Sigmoid colon (tissue), 7 donors: Measurements from ENCODE around the gene SUGCT. TPM values are rescaled to one million over a fixed set of nuclear protein-coding genes. Genes with fewer than 3 reads are reported as not detected.

Experiments used
- DNase-seq: peaks from one replicate; pipeline ENCODE4 v3.0.0-alpha.2; 2019
- H3K27ac ChIP-seq, 4 donors: fragments of 200-600 bp; sonication (generic); one replicate each; pipeline ENCODE4 v1.5.1; 2016 to 2019; ENCODE audit warnings: mild to moderate bottlenecking in 1 of 4
- H3K27me3 ChIP-seq, 3 donors: fragments of 200-600 bp; sonication (generic); one replicate each; pipeline ENCODE4 v1.5.1; 2019; ENCODE audit warnings: mild to moderate bottlenecking in 1 of 3
- H3K36me3 ChIP-seq, 4 donors: fragments of 200-600 bp; sonication (generic); one replicate each; pipeline ENCODE4 v1.5.1; 2016 to 2019
- H3K4me1 ChIP-seq, 4 donors: fragments of 200-600 bp; sonication (generic); one replicate each; pipeline ENCODE4 v1.5.1; 2017 to 2019
- H3K4me3 ChIP-seq, 4 donors: fragments of 200-600 bp; sonication (generic); one replicate each; pipeline ENCODE4 v1.5.1; 2017 to 2019; ENCODE audit warnings: mild to moderate bottlenecking in 2 of 4, moderate library complexity in 1 of 4
- H3K9me3 ChIP-seq, 4 donors: fragments of 200-600 bp in 3 of 4; sonication (generic) in 3 of 4; one replicate each; pipeline versions ENCODE4 v1.5.1 to v1.6.1; 2013 to 2019
- CTCF ChIP-seq, 4 experiments: fragments of 450-650 bp in 3 of 4; fragments of 200-600 bp in 1 of 4; IDR thresholded peaks; one replicate each; pipeline ENCODE4 v1.5.1; 2016 to 2019; ENCODE audit warnings: antibody characterized with exemption in 4 of 4, mild to moderate bottlenecking in 3 of 4, moderate library complexity in 2 of 4
- EP300 ChIP-seq, 4 donors: sonication (generic); formaldehyde crosslinking; IDR thresholded peaks; one replicate each; pipeline ENCODE4 v1.6.1; 2017; ENCODE audit warnings: antibody characterized with exemption in 4 of 4
- POLR2A ChIP-seq, 2 donors: fragments of 450-650 bp; IDR thresholded peaks; one replicate each; pipeline ENCODE4 v1.6.1; 2016; ENCODE audit warnings: antibody characterized with exemption in 2 of 2, mild to moderate bottlenecking in 2 of 2, moderate library complexity in 2 of 2
- POLR2AphosphoS5 ChIP-seq, 4 donors: sonication (generic); formaldehyde crosslinking; IDR thresholded peaks; one replicate each; pipeline ENCODE4 v1.6.1; 2017; ENCODE audit warnings: antibody characterized with exemption in 4 of 4
- WGBS, 2 donors: extraction: QIAGEN DNeasy Blood & Tissue Kit; methylation state at CpG; one replicate each; pipeline ENCODE4 v1.1.7; 2013; 5-methylcytosine and 5-hydroxymethylcytosine counted together
- intact Hi-C: fragments of 100-400 bp; cut with DNase I; formaldehyde crosslinking; loops from one replicate; pipeline ENCODE4 v1.15.1; 2023
- polyA plus RNA-seq, 3 donors: library from polyadenylated mRNA; stranded (reverse); fragments of 200-250 nt; gene quantifications; one replicate each; pipeline ENCODE4 v1.2.3, GENCODE V29; 2013
- total RNA-seq, 4 donors: library from RNA; depleted of rRNA; stranded (reverse); fragments of >200 nt; gene quantifications; one replicate each; pipeline ENCODE4 v1.1.0, GENCODE V29; 2016
- donor health status: healthy with polysubstance abuse.
- donor health status: Bipolar disorder and iron deficiency.
- donor health status: healthy.

SUGCT gene
- total and polyA plus RNA-seq, 7 donors, result 2.3 to 25.9 (median 6.3) TPM

GRCh38 chr7:40202851-40203250, 68.0 kb downstream of the SUGCT start:
- 87 to 94% methylated on average over 3 of the region's 3 CpGs for WGBS, 2 donors
- no peak overlapping the region for H3K4me3 ChIP-seq
- TF ChIP-seq CTCF (IDR thresholded peaks at IDR 0.05), result no peak
- no peak for TF ChIP-seq EP300 (IDR thresholded peaks at IDR 0.05)
- TF ChIP-seq POLR2AphosphoS5 (IDR thresholded peaks at IDR 0.05), result no peak
- TF ChIP-seq POLR2A (IDR thresholded peaks at IDR 0.05), result no peak
- intact Hi-C loops, result no loop called here
- peak overlapping the region in 2 of 4 donors; percentile 47 to 73 for H3K27ac ChIP-seq
- DNase-seq, result no peak
- no peaks in the 10 kb centered on the region for H3K9me3 ChIP-seq
- no peaks in the 10 kb centered on the region for H3K36me3 ChIP-seq
- H3K27me3 ChIP-seq, result no peaks in the 10 kb centered on the region
- H3K4me1 ChIP-seq, result peaks cover 0 to 23% (median 12%) of the 10 kb centered on the region in 4 donors

- Histone ChIP-seq H3K36me3 (no peaks in the 10 kb centered on the region), H3K4me3 (no peak overlapping the region), H3K27ac (no peak overlapping the region), H3K4me1 (peaks cover 0 to 23% (median 12%) of the 10 kb centered on the region in 4 donors), H3K27me3 (no peaks in the 10 kb centered on the region), H3K9me3 (no peaks in the 10 kb centered on the region)
- intact Hi-C loops, result no loop called here
- 94 to 95% methylated on average over 7 of the region's 7 CpGs for WGBS, 2 donors
- no peak for TF ChIP-seq CTCF (IDR thresholded peaks at IDR 0.05)
- TF ChIP-seq POLR2AphosphoS5 (IDR thresholded peaks at IDR 0.05), result no peak
- TF ChIP-seq POLR2A (IDR thresholded peaks at IDR 0.05), result no peak
- TF ChIP-seq EP300 (IDR thresholded peaks at IDR 0.05), result no peak
- no peak for DNase-seq
These were observed 69.8 kb downstream of the SUGCT start for GRCh38 chr7:40204581-40204980.

GRCh38 chr7:40205992-40206391, 71.2 kb downstream of the SUGCT start:
- Histone ChIP-seq H3K36me3 (no peaks in the 10 kb centered on the region), H3K27me3 (no peaks in the 10 kb centered on the region), H3K27ac (no peak overlapping the region), H3K9me3 (no peaks in the 10 kb centered on the region), H3K4me3 (no peak overlapping the region), H3K4me1 (peaks cover 0 to 14% (median 2%) of the 10 kb centered on the region in 4 donors)
- DNase-seq, result no peak
- TF ChIP-seq POLR2AphosphoS5 (IDR thresholded peaks at IDR 0.05), result no peak
- TF ChIP-seq CTCF (IDR thresholded peaks at IDR 0.05), result no peak
- intact Hi-C loops, result no loop called here
- 90 to 95% methylated on average over 2 of the region's 2 CpGs for WGBS, 2 donors

GRCh38 chr7:40211276-40212003, 76.6 kb downstream of the SUGCT start:
- Histone ChIP-seq H3K36me3 (no peaks in the 10 kb centered on the region), H3K27ac (no peak overlapping the region), H3K27me3 (no peaks in the 10 kb centered on the region), H3K4me3 (no peak overlapping the region), H3K4me1 (no peaks in the 10 kb centered on the region), H3K9me3 (no peaks in the 10 kb centered on the region)
- DNase-seq, result no peak
- WGBS, 2 donors, result 91 to 92% methylated on average over 5 of the region's 5 CpGs
- TF ChIP-seq POLR2AphosphoS5 (IDR thresholded peaks at IDR 0.05), result no peak
- TF ChIP-seq CTCF (IDR thresholded peaks at IDR 0.05), result no peak
- no peak for TF ChIP-seq EP300 (IDR thresholded peaks at IDR 0.05)
- no peak for TF ChIP-seq POLR2A (IDR thresholded peaks at IDR 0.05)
- intact Hi-C loops, result no loop called here

GRCh38 chr7:40213291-40213690, 78.5 kb downstream of the SUGCT start:
- H3K36me3 ChIP-seq, result no peaks in the 10 kb centered on the region
- no peaks in the 10 kb centered on the region for H3K4me1 ChIP-seq
- no peak overlapping the region for H3K27ac ChIP-seq
- WGBS, 2 donors, result 78 to 88% methylated on average over 2 of the region's 2 CpGs
- no peaks in the 10 kb centered on the region for H3K27me3 ChIP-seq
- no peak for TF ChIP-seq POLR2A (IDR thresholded peaks at IDR 0.05)
- no peak for TF ChIP-seq EP300 (IDR thresholded peaks at IDR 0.05)
- no peak for TF ChIP-seq CTCF (IDR thresholded peaks at IDR 0.05)
- no peak for TF ChIP-seq POLR2AphosphoS5 (IDR thresholded peaks at IDR 0.05)
- no peak overlapping the region for H3K4me3 ChIP-seq
- intact Hi-C loops, result no loop called here
- DNase-seq, result no peak
- no peaks in the 10 kb centered on the region for H3K9me3 ChIP-seq
